H9 (cell line): ENCODE data around the gene PRICKLE1. TPM values are rescaled to one million over a fixed set of nuclear protein-coding genes. Genes with fewer than 3 reads are reported as not detected.

Experiments
- DNase-seq: peaks from one replicate; pipeline ENCODE4 v3.0.0-alpha.2; 2017
- H2AFZ ChIP-seq: one replicate; pipeline ENCODE4 v1.6.1; 2013; ENCODE audit warnings: mild to moderate bottlenecking, low read length, control low read depth, moderate library complexity
- H2AK5ac ChIP-seq: 2 replicates; pipeline ENCODE4 v1.6.1; 2013; ENCODE audit warnings: low read length, control low read depth, mixed read lengths; ENCODE audit not compliant: insufficient read length
- H2BK120ac ChIP-seq: one replicate; pipeline ENCODE4 v1.6.1; 2013; ENCODE audit warnings: low read depth, mild to moderate bottlenecking, low read length, control low read depth, inconsistent platforms; ENCODE audit not compliant: poor library complexity, severe bottlenecking
- H2BK12ac ChIP-seq: 2 replicates; pipeline ENCODE4 v1.6.1; 2013; ENCODE audit warnings: low read length, control low read depth, mixed read lengths, low read depth; ENCODE audit not compliant: insufficient read length
- H2BK15ac ChIP-seq: 2 replicates; pipeline ENCODE4 v1.6.1; 2013; ENCODE audit warnings: low read depth, low read length, control low read depth
- H2BK20ac ChIP-seq: one replicate; pipeline ENCODE4 v1.6.1; 2013; ENCODE audit warnings: low read depth, mild to moderate bottlenecking, low read length, control low read depth, inconsistent platforms; ENCODE audit not compliant: poor library complexity, severe bottlenecking
- H2BK5ac ChIP-seq: 2 replicates; pipeline ENCODE4 v1.6.1; 2013; ENCODE audit warnings: low read length, control low read depth, mixed read lengths; ENCODE audit not compliant: insufficient read length
- H3K14ac ChIP-seq: 2 replicates; pipeline ENCODE4 v1.6.1; 2013; ENCODE audit warnings: low read length, control low read depth; ENCODE audit not compliant: insufficient read depth
- H3K18ac ChIP-seq: 2 replicates; pipeline ENCODE4 v1.6.1; 2013; ENCODE audit warnings: low read depth, mild to moderate bottlenecking, mixed read lengths, low read length, control low read depth; ENCODE audit not compliant: insufficient read length
- H3K23ac ChIP-seq: 2 replicates; pipeline ENCODE4 v1.6.1; 2013; ENCODE audit warnings: low read length, control low read depth, mixed read lengths, low read depth; ENCODE audit not compliant: insufficient read length
- H3K23me2 ChIP-seq: 2 replicates; pipeline ENCODE4 v1.6.1; 2013; ENCODE audit warnings: low read depth, mild to moderate bottlenecking, mixed read lengths, low read length, control low read depth; ENCODE audit not compliant: insufficient read length, poor library complexity, severe bottlenecking
- H3K27ac ChIP-seq: 2 replicates; pipeline ENCODE4 v1.5.1; 2013; ENCODE audit warnings: low read length, control low read depth, mixed read lengths, low read depth; ENCODE audit not compliant: insufficient read length
- H3K27me3 ChIP-seq: 2 replicates; pipeline ENCODE4 v1.6.1; 2013; ENCODE audit warnings: low read length, control low read depth, inconsistent platforms; ENCODE audit not compliant: insufficient read depth
- H3K4ac ChIP-seq: 2 replicates; pipeline ENCODE4 v1.6.1; 2013; ENCODE audit warnings: low read depth, mild to moderate bottlenecking, control low read depth, inconsistent platforms, low read length, moderate library complexity
- H3K4me1 ChIP-seq: 2 replicates; pipeline ENCODE4 v1.6.1; 2013; ENCODE audit warnings: low read length, control low read depth, inconsistent platforms; ENCODE audit not compliant: insufficient read depth
- H3K4me2 ChIP-seq: 2 replicates; pipeline ENCODE4 v1.6.1; 2013; ENCODE audit warnings: low read length, control low read depth, mixed read lengths; ENCODE audit not compliant: insufficient read length, insufficient read depth
- H3K56ac ChIP-seq: 2 replicates; pipeline ENCODE4 v1.6.1; 2013; ENCODE audit warnings: low read depth, mild to moderate bottlenecking, mixed read lengths, low read length, control low read depth; ENCODE audit not compliant: insufficient read length
- H3K79me1 ChIP-seq: 2 replicates; pipeline ENCODE4 v1.6.1; 2013; ENCODE audit warnings: low read depth, mild to moderate bottlenecking, moderate library complexity, low read length, control low read depth, inconsistent platforms; ENCODE audit not compliant: insufficient read depth, poor library complexity, severe bottlenecking
- H3K79me2 ChIP-seq: 2 replicates; pipeline ENCODE4 v1.6.1; 2013; ENCODE audit warnings: low read length, control low read depth, inconsistent platforms; ENCODE audit not compliant: insufficient read depth
- H3K9ac ChIP-seq: 2 replicates; pipeline ENCODE4 v1.6.1; 2013; ENCODE audit warnings: low read length, control low read depth, mixed read lengths; ENCODE audit not compliant: insufficient read length; ENCODE audit errors: extremely low read depth
- H3K9me3 ChIP-seq: one replicate; pipeline ENCODE4 v1.6.1; 2013; ENCODE audit warnings: low read depth, low read length, inconsistent platforms; ENCODE audit not compliant: control insufficient read depth
- H3T11ph ChIP-seq: one replicate; pipeline ENCODE4 v1.6.1; 2013; ENCODE audit warnings: mild to moderate bottlenecking, low read length, control low read depth, inconsistent platforms
- H4K20me1 ChIP-seq: one replicate; pipeline ENCODE4 v1.6.1; 2013; ENCODE audit not compliant: control insufficient read depth, insufficient read length, insufficient read depth
- H4K5ac ChIP-seq: 2 replicates; pipeline ENCODE4 v1.6.1; 2013; ENCODE audit warnings: low read depth, mild to moderate bottlenecking, mixed read lengths, low read length, control low read depth; ENCODE audit not compliant: insufficient read length
- H4K8ac ChIP-seq: replicated peaks from 2 replicates; pipeline ENCODE4 v1.6.1; 2013; ENCODE audit warnings: low read length, control low read depth, mixed read lengths, low read depth; ENCODE audit not compliant: insufficient read length
- H4K91ac ChIP-seq: 2 replicates; pipeline ENCODE4 v1.6.1; 2013; ENCODE audit warnings: low read depth, mild to moderate bottlenecking, moderate library complexity, mixed read lengths, low read length, control low read depth; ENCODE audit not compliant: insufficient read length
- H3K27ac Mint-ChIP-seq, 3 experiments: 2 replicates in 2 of 3; 3 replicates in 1 of 3; pipeline ENCODE4 v1.8.0; 2020 to 2021; ENCODE audit warnings: mixed read lengths in 3 of 3, mild to moderate bottlenecking in 1 of 3, moderate library complexity in 1 of 3
- H3K27me3 Mint-ChIP-seq: 2 replicates; pipeline ENCODE4 v1.8.0; 2021; ENCODE audit warnings: low read depth, mild to moderate bottlenecking, moderate library complexity, mixed read lengths
- H3K36me3 Mint-ChIP-seq, 3 experiments: 2 replicates in 2 of 3; 3 replicates in 1 of 3; pipeline ENCODE4 v1.8.0; 2020 to 2021; ENCODE audit warnings: low read depth in 3 of 3, mixed read lengths in 3 of 3; ENCODE audit not compliant: insufficient read depth in 1 of 3
- H3K4me1 Mint-ChIP-seq, 2 experiments: 2 replicates each; pipeline ENCODE4 v1.8.0; 2020; ENCODE audit warnings: mixed read lengths in 2 of 2
- H3K4me3 Mint-ChIP-seq, 2 experiments: 2 replicates in 1 of 2; 3 replicates in 1 of 2; pipeline ENCODE4 v1.8.0; 2020 to 2021; ENCODE audit warnings: mild to moderate bottlenecking in 2 of 2, mixed read lengths in 2 of 2, moderate library complexity in 1 of 2
- H3K9me3 Mint-ChIP-seq, 2 experiments: 2 replicates in 1 of 2; 3 replicates in 1 of 2; pipeline ENCODE4 v1.8.0; 2020; ENCODE audit warnings: mild to moderate bottlenecking in 2 of 2, mixed read lengths in 2 of 2, moderate library complexity in 1 of 2
- CTCF ChIP-seq: fragments of 200-600 bp; sonication (generic); conservative IDR thresholded peaks from 3 replicates; pipeline ENCODE4 v1.8.0; 2021; ENCODE audit warnings: antibody characterized with exemption, mild to moderate bottlenecking
- WGBS: extraction: QIAGEN DNeasy Blood & Tissue Kit; methylation state at CpG from one replicate; pipeline ENCODE4 v1.1.7; 2013; ENCODE audit warnings: missing lambda C conversion rate, low lambda C conversion rate, mixed read lengths; ENCODE audit not compliant: insufficient read length; ENCODE audit errors: extremely low coverage; 5-methylcytosine and 5-hydroxymethylcytosine counted together
- total RNA-seq: library from RNA; stranded (reverse); gene quantifications from 2 replicates; pipeline ENCODE4 v1.2.1, GENCODE V29; 2021

The PRICKLE1 gene
- total RNA-seq, 1 experiment from 2014 or later = 20.5 TPM

GRCh38 chr12:42440608-42441007 is 148.9 kb downstream of the PRICKLE1 start:
- Histone ChIP-seq H3K79me2 (no peaks in the 10 kb centered on the region), H2AK5ac (no peak overlapping the region), H4K20me1 (no peaks in the 10 kb centered on the region), H2BK5ac (no peak overlapping the region), H3K9ac (no peak overlapping the region), H3K4me2 (no peak overlapping the region), H3K23me2 (no peaks in the 10 kb centered on the region), H3K79me1 (no peaks in the 10 kb centered on the region), H2AFZ (no peak overlapping the region), H2BK12ac (no peak overlapping the region), H3K9me3 (no peaks in the 10 kb centered on the region), H3K4ac (no peak overlapping the region), H2BK20ac (no peak overlapping the region), H3T11ph (no peak overlapping the region), H3K56ac (no peak overlapping the region), H4K91ac (no peak overlapping the region), H2BK15ac (no peak overlapping the region), H4K8ac (no peak overlapping the region), H3K23ac (no peak overlapping the region), H3K27ac (no peak overlapping the region), H3K18ac (no peak overlapping the region), H3K14ac (no peak overlapping the region), H3K27me3 (no peaks in the 10 kb centered on the region), H3K4me1 (peaks cover 4% of the 10 kb centered on the region; the same call in 1 of the 2 replicates), H4K5ac (no peak overlapping the region), H2BK120ac (no peak overlapping the region)
- Mint-ChIP-seq H3K9me3 (peaks cover 4 to 8% of the 10 kb centered on the region in 2 experiments; a peak in 4 of 5 replicates), H3K4me3 (no peak overlapping the region), H3K27ac (peak overlapping the region in 1 of 3 experiments; percentile 50; a peak in 1 of 7 replicates), H3K4me1 (peaks cover 27 to 29% of the 10 kb centered on the region in 2 experiments), H3K36me3 (peaks cover 25 to 38% (median 32%) of the 10 kb centered on the region in 3 experiments), H3K27me3 (no peaks in the 10 kb centered on the region)
- WGBS = no CpG with 5 or more reads among the region's 11 CpGs
- no peak for DNase-seq
- TF ChIP-seq CTCF = no peak
